Peyer's patch (tissue), 4 donors: ENCODE results near the gene ATP11A.

Source experiments
- POLR2A ChIP-seq, 2 donors: fragments of 450-650 bp; IDR thresholded peaks; one replicate each; pipeline ENCODE4 v1.5.1; 2017; ENCODE audit warnings: antibody characterized with exemption in 2 of 2, mild to moderate bottlenecking in 2 of 2, moderate library complexity in 2 of 2
- TF ChIP-seq, protein P1 (sequence below), 6 experiments: fragments of 450-650 bp in 4 of 6; fragments of 200-600 bp in 2 of 6; sonication (generic) in 1 of 6; IDR thresholded peaks; one replicate each; pipeline ENCODE4 v1.5.1; 2017 to 2019; ENCODE audit warnings: antibody characterized with exemption in 6 of 6, mild to moderate bottlenecking in 3 of 6, moderate library complexity in 1 of 6

DNA sequence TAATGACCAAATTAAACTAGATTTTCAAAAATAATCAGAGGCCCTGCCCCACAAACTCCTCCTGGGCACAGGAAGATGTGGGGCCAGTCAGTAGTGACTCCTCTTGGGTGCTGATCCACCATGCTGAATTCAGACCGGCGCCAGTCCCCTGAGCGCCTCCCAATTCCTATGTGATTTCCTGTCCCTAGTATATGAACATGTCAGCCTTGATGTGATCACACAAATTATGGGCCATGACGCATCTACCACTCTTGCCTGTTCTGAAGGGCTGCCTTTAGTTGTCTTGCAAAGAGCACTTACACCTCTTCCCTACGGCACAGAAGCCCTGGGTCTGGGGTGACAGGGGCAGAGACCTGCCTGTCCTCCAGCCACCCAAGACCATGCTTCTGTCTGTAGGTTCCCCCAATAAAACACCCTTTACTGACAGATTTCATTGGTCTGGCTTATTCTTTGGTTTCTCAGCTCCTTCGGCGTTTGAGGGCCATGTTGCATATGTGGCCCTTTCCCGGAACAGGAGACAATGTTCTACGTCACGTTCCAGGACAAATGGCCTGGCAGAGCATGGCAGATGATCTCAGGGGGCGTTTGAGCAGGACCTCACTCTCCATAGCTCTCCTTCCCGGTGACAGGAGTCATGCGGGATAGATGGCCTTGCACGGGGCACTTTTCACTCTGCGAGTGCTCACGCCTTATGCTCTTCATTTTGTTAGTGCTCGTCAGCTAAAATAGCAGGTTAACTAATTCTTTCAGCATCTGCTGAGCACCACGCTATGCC, 5.6 kb upstream of the ATP11A start:
- no peak for TF ChIP-seq POLR2A (IDR thresholded peaks at IDR 0.05)
- TF ChIP-seq, protein P1, sequence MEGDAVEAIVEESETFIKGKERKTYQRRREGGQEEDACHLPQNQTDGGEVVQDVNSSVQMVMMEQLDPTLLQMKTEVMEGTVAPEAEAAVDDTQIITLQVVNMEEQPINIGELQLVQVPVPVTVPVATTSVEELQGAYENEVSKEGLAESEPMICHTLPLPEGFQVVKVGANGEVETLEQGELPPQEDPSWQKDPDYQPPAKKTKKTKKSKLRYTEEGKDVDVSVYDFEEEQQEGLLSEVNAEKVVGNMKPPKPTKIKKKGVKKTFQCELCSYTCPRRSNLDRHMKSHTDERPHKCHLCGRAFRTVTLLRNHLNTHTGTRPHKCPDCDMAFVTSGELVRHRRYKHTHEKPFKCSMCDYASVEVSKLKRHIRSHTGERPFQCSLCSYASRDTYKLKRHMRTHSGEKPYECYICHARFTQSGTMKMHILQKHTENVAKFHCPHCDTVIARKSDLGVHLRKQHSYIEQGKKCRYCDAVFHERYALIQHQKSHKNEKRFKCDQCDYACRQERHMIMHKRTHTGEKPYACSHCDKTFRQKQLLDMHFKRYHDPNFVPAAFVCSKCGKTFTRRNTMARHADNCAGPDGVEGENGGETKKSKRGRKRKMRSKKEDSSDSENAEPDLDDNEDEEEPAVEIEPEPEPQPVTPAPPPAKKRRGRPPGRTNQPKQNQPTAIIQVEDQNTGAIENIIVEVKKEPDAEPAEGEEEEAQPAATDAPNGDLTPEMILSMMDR (IDR thresholded peaks at IDR 0.05), result no peak
